Measurements from ENCODE around the gene ZNF529.

DNA sequence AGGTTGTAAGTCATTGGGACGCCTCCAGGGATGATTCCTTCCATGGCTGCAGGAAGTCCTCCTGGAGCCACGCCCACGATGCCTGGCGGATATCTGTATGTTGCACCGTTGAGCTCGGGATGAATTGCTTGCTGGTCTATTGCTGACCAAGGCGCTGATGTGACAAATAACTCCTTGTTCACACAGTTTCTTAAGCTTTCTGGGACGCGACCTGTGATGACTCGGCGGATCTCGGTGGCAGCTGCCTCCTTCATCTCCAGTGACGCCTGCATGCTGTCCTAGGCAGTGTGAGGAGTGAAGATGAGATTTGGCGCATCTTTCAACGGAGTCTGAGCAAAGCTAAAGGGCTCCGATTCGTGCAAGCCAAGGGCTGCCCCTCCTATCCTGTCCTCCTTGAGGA is 76.1 kb downstream of the ZNF529 start:
- TF ChIP-seq, protein P1, sequence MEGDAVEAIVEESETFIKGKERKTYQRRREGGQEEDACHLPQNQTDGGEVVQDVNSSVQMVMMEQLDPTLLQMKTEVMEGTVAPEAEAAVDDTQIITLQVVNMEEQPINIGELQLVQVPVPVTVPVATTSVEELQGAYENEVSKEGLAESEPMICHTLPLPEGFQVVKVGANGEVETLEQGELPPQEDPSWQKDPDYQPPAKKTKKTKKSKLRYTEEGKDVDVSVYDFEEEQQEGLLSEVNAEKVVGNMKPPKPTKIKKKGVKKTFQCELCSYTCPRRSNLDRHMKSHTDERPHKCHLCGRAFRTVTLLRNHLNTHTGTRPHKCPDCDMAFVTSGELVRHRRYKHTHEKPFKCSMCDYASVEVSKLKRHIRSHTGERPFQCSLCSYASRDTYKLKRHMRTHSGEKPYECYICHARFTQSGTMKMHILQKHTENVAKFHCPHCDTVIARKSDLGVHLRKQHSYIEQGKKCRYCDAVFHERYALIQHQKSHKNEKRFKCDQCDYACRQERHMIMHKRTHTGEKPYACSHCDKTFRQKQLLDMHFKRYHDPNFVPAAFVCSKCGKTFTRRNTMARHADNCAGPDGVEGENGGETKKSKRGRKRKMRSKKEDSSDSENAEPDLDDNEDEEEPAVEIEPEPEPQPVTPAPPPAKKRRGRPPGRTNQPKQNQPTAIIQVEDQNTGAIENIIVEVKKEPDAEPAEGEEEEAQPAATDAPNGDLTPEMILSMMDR (IDR thresholded peaks at IDR 0.05) = no peak
- TF ChIP-seq EZH2 (IDR thresholded peaks at IDR 0.05; ENCODE audit: borderline replicate concordance, insufficient read depth, low read depth, low read length, poor library complexity, severe bottlenecking) = no peak
